Keratinocyte (primary cell): ENCODE measurements around the gene CCDC120. TPM values are rescaled to one million over a fixed set of nuclear protein-coding genes. Genes with fewer than 3 reads are reported as not detected.

ENCODE experiments used
- DNase-seq: peaks from one replicate; pipeline ENCODE4 v3.0.0-alpha.2; 2011; ENCODE audit warnings: low read depth, missing footprints, low spot score
- FAIRE-seq: peaks from 2 replicates; lab custom pipeline; 2011; peaks lifted over from hg19 to GRCh38; lab: Jason Lieb, UNC
- H2AFZ ChIP-seq: 2 replicates; pipeline ENCODE4 v1.6.0; 2012; ENCODE audit warnings: low read length, control low read depth, inconsistent platforms; ENCODE audit not compliant: control insufficient read depth
- H3K27ac ChIP-seq: 2 replicates; pipeline ENCODE4 v1.5.1; 2011; ENCODE audit warnings: low read length; ENCODE audit not compliant: control insufficient read depth, insufficient read depth
- H3K27me3 ChIP-seq: 3 replicates; pipeline ENCODE4 v1.6.0; 2011; ENCODE audit warnings: low read length; ENCODE audit not compliant: control insufficient read depth, insufficient read depth; ENCODE audit errors: extremely low read depth
- H3K36me3 ChIP-seq, 2 experiments: 2 replicates in 1 of 2; 3 replicates in 1 of 2; pipeline ENCODE4 v1.5.1; 2011; ENCODE audit warnings: low read length in 2 of 2, mild to moderate bottlenecking in 1 of 2; ENCODE audit not compliant: control insufficient read depth in 2 of 2, insufficient read depth in 2 of 2; ENCODE audit errors: extremely low read depth in 1 of 2
- H3K4me1 ChIP-seq: 3 replicates; pipeline ENCODE4 v1.5.1; 2011; ENCODE audit warnings: low read length; ENCODE audit not compliant: control insufficient read depth, insufficient read depth; ENCODE audit errors: extremely low read depth
- H3K4me2 ChIP-seq: 3 replicates; pipeline ENCODE4 v1.6.0; 2011; ENCODE audit warnings: low read depth, low read length; ENCODE audit not compliant: control insufficient read depth, insufficient read depth; ENCODE audit errors: extremely low read depth
- H3K4me3 ChIP-seq, 3 experiments: fragments of 200-600 bp in 1 of 3; sonication (generic) in 1 of 3; 2 replicates in 2 of 3; 3 replicates in 1 of 3; pipeline ENCODE4 v1.5.1; 2011 to 2016; ENCODE audit warnings: low read length in 3 of 3, mild to moderate bottlenecking in 3 of 3, control low read depth in 2 of 3, inconsistent platforms in 1 of 3, low read depth in 1 of 3, mixed read lengths in 1 of 3, mixed run types in 1 of 3, moderate library complexity in 1 of 3; ENCODE audit not compliant: control insufficient read depth in 2 of 3, insufficient read depth in 2 of 3; ENCODE audit errors: extremely low read depth in 1 of 3
- H3K79me2 ChIP-seq: 2 replicates; pipeline ENCODE4 v1.6.0; 2012; ENCODE audit warnings: low read length; ENCODE audit not compliant: control insufficient read depth, insufficient read depth
- H3K9ac ChIP-seq: 3 replicates; pipeline ENCODE4 v1.6.0; 2011; ENCODE audit warnings: low read length; ENCODE audit not compliant: control insufficient read depth, insufficient read depth; ENCODE audit errors: extremely low read depth
- H3K9me1 ChIP-seq: 3 replicates; pipeline ENCODE4 v1.6.0; 2011; ENCODE audit warnings: low read length; ENCODE audit not compliant: control insufficient read depth, insufficient read depth; ENCODE audit errors: extremely low read depth
- H3K9me3 ChIP-seq: 2 replicates; pipeline ENCODE4 v1.5.1; 2012; ENCODE audit warnings: low read depth, low read length; ENCODE audit not compliant: control insufficient read depth
- H4K20me1 ChIP-seq: 3 replicates; pipeline ENCODE4 v1.6.0; 2011; ENCODE audit warnings: low read length; ENCODE audit not compliant: control insufficient read depth, insufficient read depth; ENCODE audit errors: extremely low read depth
- CTCF ChIP-seq, 3 experiments: IDR thresholded peaks in 1 of 3; conservative IDR thresholded peaks in 1 of 3; optimal IDR thresholded peaks in 1 of 3; 2 replicates in 2 of 3; 3 replicates in 1 of 3; pipeline versions ENCODE3 to v1.5.1; 2011; ENCODE audit warnings: low read length in 3 of 3, mild to moderate bottlenecking in 3 of 3, moderate library complexity in 2 of 3, control low read depth in 1 of 3, inconsistent platforms in 1 of 3; ENCODE audit not compliant: insufficient read depth in 2 of 3; ENCODE audit errors: extremely low read depth in 1 of 3
- EZH2 ChIP-seq: IDR thresholded peaks from one replicate; pipeline ENCODE4 v1.6.1; 2012; ENCODE audit warnings: inconsistent platforms, mild to moderate bottlenecking, low read length, moderate library complexity
- dilution Hi-C: fragments of 300-500 bp; cut with MboI; formaldehyde crosslinking; loops from one replicate; pipeline ENCODE4 v1.7.0; 2020; ENCODE audit warnings: low sequenced_read_pairs; ENCODE audit not compliant: extremely low pct_ligation_motif_present
- polyA minus RNA-seq, 3 experiments: library from RNA; depleted of rRNA, polyadenylated mRNA; stranded (reverse); fragments of >200 nt; gene quantifications; 1 replicate in 1 of 3; 2 replicates in 1 of 3; 3 replicates in 1 of 3; pipeline ENCODE4 v1.2.3, GENCODE V29; 2011
- polyA plus RNA-seq, 5 experiments: library from polyadenylated mRNA; depleted of rRNA in 3 of 5; stranded (reverse) in 3 of 5; stranded (forward) in 1 of 5; unstranded in 1 of 5; fragments of >200 nt; gene quantifications; 1 replicate in 1 of 5; 2 replicates in 3 of 5; 3 replicates in 1 of 5; pipeline versions ENCODE4 v1.2.1 to v1.2.3, GENCODE V29; 2011 to 2012; ENCODE audit warnings: missing spikeins in 2 of 5, low read depth in 1 of 5, low replicate concordance in 1 of 5

The CCDC120 gene
- polyA plus RNA-seq (4.9 to 10.5 TPM (median 8.1 TPM) in 3 replicates), polyA minus RNA-seq (5.4 to 18.6 TPM (median 7.9 TPM) in 3 replicates)
- polyA plus RNA-seq (2011; ENCODE audit: low read depth): 2.6 TPM
- 7.1 and 8.6 TPM in 2 replicates for polyA plus RNA-seq (2011; cell fraction: cytosol; rRNA removed)
- 34.3 and 43.7 TPM in 2 replicates for polyA plus RNA-seq (2011; cell fraction: nucleus; rRNA removed)
- polyA plus RNA-seq (2012; ENCODE audit: low replicate concordance): 11.3 and 14.2 TPM in 2 replicates
- 8.6 TPM for polyA minus RNA-seq (2011; cell fraction: cytosol; rRNA and poly(A)+ RNA removed)
- polyA minus RNA-seq (2011; cell fraction: nucleus; rRNA and poly(A)+ RNA removed): 10.4 and 10.9 TPM in 2 replicates

- TF ChIP-seq EZH2 (no peak), CTCF (optimal IDR thresholded peaks at IDR 0.05 in 1 of 3, IDR thresholded peaks at IDR 0.05 in 1 of 3, conservative IDR thresholded peaks at IDR 0.05 in 1 of 3; ENCODE audit: extremely low read depth in 1 of 3, insufficient read depth in 2 of 3, low read length in 3 of 3) (no peak)
- Histone ChIP-seq H3K27ac (peak within 1 kb of the TSS; percentile 52), H3K9ac (peak within 1 kb of the TSS; percentile 71), H2AFZ (no peak within 1 kb of the TSS), H3K36me3 (peaks cover 8 to 14% of the 10 kb centered on the region in 2 experiments), H3K79me2 (peaks cover 17% of the 10 kb centered on the region), H3K4me3 (peak within 1 kb of the TSS; percentile 66 to 82 (median 77)), H3K4me2 (peak within 1 kb of the TSS; percentile 67), H3K27me3 (no peaks in the 10 kb centered on the region), H3K4me1 (peaks cover 5% of the 10 kb centered on the region), H3K9me3 (no peaks in the 10 kb centered on the region), H4K20me1 (no peaks in the 10 kb centered on the region), H3K9me1 (no peaks in the 10 kb centered on the region)
- FAIRE-seq: no peak
- no peak for DNase-seq
- dilution Hi-C loops: no loop called here
These were observed at the start of gene CCDC120 for GRCh38 chrX:49058794-49059193. Gene CCDC120, plus strand, starts transcription at chrX:49058999. Its CDS starts 3,043 bp downstream, at chrX:49062042.

GRCh38 chrX:49019050-49019449, 39.7 kb upstream of the CCDC120 start:
- H3K4me1 ChIP-seq: no peaks in the 10 kb centered on the region
- H3K79me2 ChIP-seq: no peaks in the 10 kb centered on the region
- H3K27me3 ChIP-seq: no peaks in the 10 kb centered on the region
- no peaks in the 10 kb centered on the region for H4K20me1 ChIP-seq
- no peak for DNase-seq
- H3K36me3 ChIP-seq: no peaks in the 10 kb centered on the region
- H2AFZ ChIP-seq: no peak overlapping the region
- H3K9me3 ChIP-seq: no peaks in the 10 kb centered on the region
- no peak overlapping the region for H3K27ac ChIP-seq
- no peak overlapping the region for H3K9ac ChIP-seq
- dilution Hi-C loops: no loop called here
- TF ChIP-seq EZH2: no peak
- TF ChIP-seq CTCF (optimal IDR thresholded peaks at IDR 0.05 in 1 of 3, IDR thresholded peaks at IDR 0.05 in 1 of 3, conservative IDR thresholded peaks at IDR 0.05 in 1 of 3; ENCODE audit: extremely low read depth in 1 of 3, insufficient read depth in 2 of 3, low read length in 3 of 3): no peak
- FAIRE-seq: no peak
- H3K4me3 ChIP-seq: no peak overlapping the region
- no peak overlapping the region for H3K4me2 ChIP-seq
- H3K9me1 ChIP-seq: no peaks in the 10 kb centered on the region
